K562 (cell line): ENCODE results near the gene FAM110D. TPM values are rescaled to one million over a fixed set of nuclear protein-coding genes. Genes with fewer than 3 reads are reported as not detected.

ENCODE experiments used
- ATAC-seq: fragments of 200-7000 bp; cut with Tn5 transposase; 3 replicates; pipeline ENCODE4 v1.9.1; 2020; ENCODE audit warnings: moderate library complexity
- BruUV-seq: library from RNA; stranded (reverse); fragments of 400-500 nt; replicated peaks from 2 replicates; lab custom pipeline; 2021; lab: Mats Ljungman, UMichigan
- CTCF ChIA-PET: fragments of 300-600 bp; formaldehyde crosslinking; extraction: SDS; loops from one replicate; lab custom pipeline; 2021; ENCODE audit warnings: low intra/inter-chr PET ratio; lab: Yijun Ruan, JAX
- POLR2A ChIA-PET: fragments of 300-600, 350-650 bp; sonication (Branson Sonifier 250); formaldehyde crosslinking; extraction: SDS; loops from one replicate; lab custom pipeline; 2021; ENCODE audit warnings: antibody characterized with exemption, inconsistent platforms; lab: Yijun Ruan, JAX
- DNase-seq, 4 experiments: peaks; one replicate each; pipeline versions ENCODE4 v3.0.0 to v3.0.0-alpha.2; 2011 to 2018; ENCODE audit warnings: low spot score in 3 of 4, mixed read lengths in 3 of 4; ENCODE audit errors: extremely low read depth in 1 of 4
- FAIRE-seq: peaks from 2 replicates; lab custom pipeline; 2011; peaks lifted over from hg19 to GRCh38; lab: Jason Lieb, UNC
- H2AFZ ChIP-seq: 2 replicates; pipeline ENCODE4 v1.6.0; 2011; ENCODE audit warnings: low read depth, low read length, control low read depth, inconsistent platforms
- H3K27ac ChIP-seq: fragments of 200-600 bp; 3 replicates; pipeline ENCODE4 v1.8.0; 2011; ENCODE audit warnings: low read depth, mild to moderate bottlenecking, control low read depth, inconsistent platforms, low read length, moderate library complexity, mixed read lengths; ENCODE audit errors: extremely low read depth
- H3K27me3 ChIP-seq, 2 experiments: fragments of 300-600 bp in 1 of 2; 2 replicates in 1 of 2; 3 replicates in 1 of 2; pipeline versions ENCODE4 v1.6.0 to v1.8.0; 2011; ENCODE audit warnings: inconsistent platforms in 2 of 2, low read length in 2 of 2, mild to moderate bottlenecking in 1 of 2, mixed read lengths in 1 of 2, moderate library complexity in 1 of 2; ENCODE audit not compliant: control insufficient read depth in 2 of 2, insufficient read depth in 2 of 2
- H3K36me3 ChIP-seq: fragments of 300-600 bp; 3 replicates; pipeline ENCODE4 v1.8.0; 2011; ENCODE audit warnings: mild to moderate bottlenecking, low read length, inconsistent platforms; ENCODE audit not compliant: control insufficient read depth, insufficient read depth
- H3K4me1 ChIP-seq, 2 experiments: fragments of 200-600 bp in 1 of 2; replicated peaks in 1 of 2; 2 replicates in 1 of 2; 3 replicates in 1 of 2; pipeline versions ENCODE4 v1.5.1 to v1.8.0; 2011; ENCODE audit warnings: inconsistent platforms in 2 of 2, low read length in 2 of 2, mild to moderate bottlenecking in 1 of 2, mixed read lengths in 1 of 2, moderate library complexity in 1 of 2; ENCODE audit not compliant: control insufficient read depth in 2 of 2, insufficient read depth in 2 of 2
- H3K4me2 ChIP-seq: 2 replicates; pipeline ENCODE4 v1.6.1; 2011; ENCODE audit warnings: low read length, control low read depth, inconsistent platforms, mixed read lengths; ENCODE audit not compliant: insufficient read depth
- H3K4me3 ChIP-seq: fragments of 200-600 bp; sonication (generic), shearing (Covaris generic); 2 replicates; pipeline ENCODE4 v1.5.1; 2016; ENCODE audit warnings: control low read depth, inconsistent platforms
- H3K79me2 ChIP-seq: fragments of 200-600 bp; 3 replicates; pipeline ENCODE4 v1.8.0; 2011; ENCODE audit warnings: low read length, inconsistent platforms; ENCODE audit not compliant: control insufficient read depth, insufficient read depth
- H3K9ac ChIP-seq, 2 experiments: 2 replicates each; pipeline versions ENCODE4 v1.6.0 to v1.6.1; 2011; ENCODE audit warnings: low read depth in 2 of 2, low read length in 2 of 2, control low read depth in 1 of 2, inconsistent platforms in 1 of 2, mild to moderate bottlenecking in 1 of 2, mixed read lengths in 1 of 2; ENCODE audit not compliant: insufficient read depth in 1 of 2
- H3K9me1 ChIP-seq: one replicate; pipeline ENCODE4 v1.6.0; 2011; ENCODE audit warnings: inconsistent platforms, mild to moderate bottlenecking, low read length, moderate library complexity; ENCODE audit not compliant: control insufficient read depth, insufficient read depth
- H3K9me3 ChIP-seq: replicated peaks from 2 replicates; pipeline ENCODE4 v1.5.1; 2011; ENCODE audit warnings: low read depth, low read length, inconsistent platforms; ENCODE audit not compliant: control insufficient read depth, insufficient read depth
- H4K20me1 ChIP-seq: replicated peaks from 2 replicates; pipeline ENCODE4 v1.6.1; 2011; ENCODE audit warnings: low read length, inconsistent platforms, mixed read lengths; ENCODE audit not compliant: control insufficient read depth, insufficient read depth
- C11orf30 ChIP-seq: fragments of 450-650 bp; IDR thresholded peaks from 2 replicates; pipeline ENCODE4 v1.6.1; 2016; ENCODE audit warnings: low read depth, mild to moderate bottlenecking
- FOSL1 ChIP-seq: fragments of 200-800 bp; sonication (Bioruptor generic); conservative IDR thresholded peaks from 2 replicates; pipeline ENCODE4 v1.6.1; 2016; ENCODE audit warnings: missing genetic modification characterization, missing compliant biosample characterization
- FOXK1 ChIP-seq: sonication (generic); formaldehyde crosslinking; IDR thresholded peaks from 2 replicates; pipeline ENCODE4 v1.8.0; 2022; ENCODE audit warnings: missing genetic modification reagents, mild to moderate bottlenecking, borderline replicate concordance
- HMG20B ChIP-seq: fragments of 250-450 bp; sonication (Bioruptor Pico); IDR thresholded peaks from 2 replicates; pipeline ENCODE4 v1.5.0; 2021; ENCODE audit warnings: mild to moderate bottlenecking
- HSF4 ChIP-seq: fragments of 250-450 bp; sonication (Bioruptor Pico); IDR thresholded peaks from 2 replicates; pipeline ENCODE4 v2.1.2; 2022; ENCODE audit warnings: mild to moderate bottlenecking, moderate library complexity, borderline replicate concordance
- KLF6 ChIP-seq: fragments of 250-450 bp; sonication (Bioruptor Pico); IDR thresholded peaks from 2 replicates; pipeline ENCODE4 v1.4.0; 2020; ENCODE audit warnings: mild to moderate bottlenecking, moderate library complexity, borderline replicate concordance
- MYNN ChIP-seq, 2 experiments: sonication (generic); formaldehyde crosslinking in 1 of 2; IDR thresholded peaks; 2 replicates each; pipeline versions ENCODE4 v1.5.0 to v1.6.1; 2016 to 2020; ENCODE audit warnings: antibody characterized with exemption in 1 of 2, missing genetic modification reagents in 1 of 2
- RAD21 ChIP-seq, 2 experiments: fragments of 250-450 bp in 1 of 2; fragments of 450-650 bp in 1 of 2; sonication (Bioruptor Pico) in 1 of 2; formaldehyde crosslinking in 1 of 2; IDR thresholded peaks in 1 of 2; conservative IDR thresholded peaks in 1 of 2; 2 replicates each; pipeline versions ENCODE4 v1.4.0 to v1.8.0; 2020 to 2022; ENCODE audit warnings: mild to moderate bottlenecking in 2 of 2, moderate library complexity in 1 of 2
- STAT5B ChIP-seq: fragments of 250-450 bp; sonication (Bioruptor Pico); IDR thresholded peaks from 2 replicates; pipeline ENCODE4 v1.8.0; 2021; ENCODE audit warnings: mild to moderate bottlenecking, inconsistent platforms
- TAL1 ChIP-seq: fragments of 450-650 bp; IDR thresholded peaks from 2 replicates; pipeline ENCODE4 v1.6.1; 2016; ENCODE audit warnings: mild to moderate bottlenecking
- ZFX ChIP-seq: sonication (generic); formaldehyde crosslinking; IDR thresholded peaks from 2 replicates; pipeline ENCODE4 v1.8.0; 2022; ENCODE audit warnings: mild to moderate bottlenecking, missing genetic modification reagents, moderate library complexity
- ZNF175 ChIP-seq: fragments of 200-800 bp; sonication (Bioruptor generic); IDR thresholded peaks from 2 replicates; pipeline ENCODE4 v1.6.1; 2016; ENCODE audit warnings: low read depth, mild to moderate bottlenecking, missing genetic modification characterization, missing compliant biosample characterization
- ZNF316 ChIP-seq: fragments of 450-650 bp; IDR thresholded peaks from 2 replicates; pipeline ENCODE4 v1.6.1; 2016
- ZNF785 ChIP-seq: fragments of 250-450 bp; sonication (Bioruptor Pico); IDR thresholded peaks from 2 replicates; pipeline ENCODE4 v1.4.0; 2020; ENCODE audit warnings: mild to moderate bottlenecking
- WGBS: fragments of 100-300 bp; shearing (Covaris generic); methylation state at CpG from one replicate; pipeline ENCODE4 v1.1.6; 2016; ENCODE audit warnings: low coverage, mixed read lengths; ENCODE audit not compliant: insufficient coverage; ENCODE audit errors: missing lambda C conversion rate; 5-methylcytosine and 5-hydroxymethylcytosine counted together
- in situ Hi-C: fragments of 300-500 bp; cut with MboI; formaldehyde crosslinking; loops from 4 replicates; pipeline ENCODE4 v1.15.0; 2018; ENCODE audit warnings: inconsistent platforms, mixed read lengths
- intact Hi-C: fragments of 100-400 bp; cut with micrococcal nuclease; formaldehyde crosslinking; loops from 2 replicates; pipeline ENCODE4 v1.14.2; 2022
- polyA plus RNA-seq, 8 experiments: library from polyadenylated mRNA; depleted of rRNA in 4 of 8; stranded (reverse) in 5 of 8; unstranded in 3 of 8; fragments of >200 nt; fragmentation: Nextera tagmentation in 2 of 8; fragmentation: Illumina TruSeq in 1 of 8; extraction: Ambion mirVana in 2 of 8; extraction: Trizol in 1 of 8; gene quantifications; 2 replicates each; pipeline versions ENCODE4 v1.2.1 to v1.2.3, GENCODE V29; 2011 to 2014; ENCODE audit warnings: inconsistent platforms in 1 of 8, missing spikeins in 1 of 8
- total RNA-seq, 7 experiments: library from RNA; depleted of rRNA in 6 of 7; stranded (reverse); fragments of >200 nt in 6 of 7; fragmentation: Illumina TruSeq in 2 of 7; extraction: Trizol in 2 of 7; gene quantifications; 2 replicates each; pipeline versions ENCODE4 v1.2.1 to v1.2.3, GENCODE V29; 2011 to 2021; ENCODE audit warnings: low replicate concordance in 1 of 7

Gene FAM110D
- total and polyA plus RNA-seq, 9 of the 15 experiments (the other 6 are each of a cell fraction or from before 2014, with no cell fraction given): 0.04 to 1.1 (median 0.33) TPM

DNA sequence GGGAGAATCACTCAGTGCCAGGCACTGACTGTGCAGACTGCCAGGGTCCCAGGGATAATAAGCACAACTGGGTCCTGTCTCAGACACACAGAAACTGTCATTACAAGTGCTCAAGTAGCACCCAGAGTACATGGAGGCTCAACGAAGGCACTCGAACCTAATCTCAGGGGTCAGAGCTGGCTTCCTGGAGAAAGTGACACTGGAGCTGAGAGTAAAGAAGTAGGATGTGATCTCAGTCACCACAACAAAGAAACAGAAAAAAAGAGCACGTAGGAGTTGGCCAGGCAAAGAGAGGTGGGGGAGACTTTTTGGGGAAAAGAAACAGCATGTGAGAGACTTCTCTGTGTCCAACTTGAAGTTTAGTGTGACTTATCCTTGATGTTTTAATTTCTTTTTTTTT lies 32.9 kb downstream of the FAM110D start (continued):
- no peak for TF ChIP-seq MYNN (IDR thresholded peaks at IDR 0.05)
- TF ChIP-seq MYNN (CRISPR knock-in tag; IDR thresholded peaks at IDR 0.05): no peak
- TF ChIP-seq HMG20B (CRISPR knock-in tag): no peak
- TF ChIP-seq ZNF785 (CRISPR knock-in tag): no peak
- TF ChIP-seq RAD21 (CRISPR knock-in tag; conservative IDR thresholded peaks at IDR 0.05 in 1 of 2, IDR thresholded peaks at IDR 0.05 in 1 of 2): no peak
- TF ChIP-seq HSF4 (CRISPR knock-in tag): no peak

- in situ Hi-C loops: no loop called here
- ATAC-seq: no peak
- no peak overlapping the region for H3K4me3 ChIP-seq
- POLR2A ChIA-PET: no interaction called here
- CTCF ChIA-PET: no interaction called here
- no peaks in the 10 kb centered on the region for H3K9me3 ChIP-seq
- DNase-seq: no peak
- no peak overlapping the region for H3K4me2 ChIP-seq
- no TSS peak for BruUV-seq
- H3K4me1 ChIP-seq: peaks cover 11 to 14% of the 10 kb centered on the region in 2 experiments
- H3K9me1 ChIP-seq: no peaks in the 10 kb centered on the region
- H3K36me3 ChIP-seq: no peaks in the 10 kb centered on the region
- H3K27me3 ChIP-seq: no peaks in the 10 kb centered on the region
- no peak for FAIRE-seq
- H3K79me2 ChIP-seq: no peaks in the 10 kb centered on the region
- H3K27ac ChIP-seq: no peak overlapping the region
- no peak overlapping the region for H2AFZ ChIP-seq
- intact Hi-C loops: no loop called here
- WGBS: 37% methylated on average over 2 of the region's 3 CpGs
- no peak overlapping the region for H3K9ac ChIP-seq
- TF ChIP-seq FOXK1 (CRISPR knock-in tag) (no peak), STAT5B (CRISPR knock-in tag) (no peak), ZFX (CRISPR knock-in tag) (no peak), KLF6 (CRISPR knock-in tag) (no peak), TAL1 (no peak), ZNF316 (peak; percentile 76), C11orf30 (peak; percentile 54; the same call in 1 of the 2 replicates), ZNF175 (CRISPR knock-in tag) (no peak), FOSL1 (no peak)
- no peaks in the 10 kb centered on the region for H4K20me1 ChIP-seq
Measured at GRCh38 chr1:26195805-26196204, 36.9 kb downstream of the FAM110D start.
